Tibial artery (tissue), 4 donors: Measurements from ENCODE around the gene MDC1.
A peak's percentile ranks its signal among the peaks of the same experiment; 100 is the strongest.
"Not testable (repeated sequence)": the region's sequence is repeated elsewhere in the genome, so short reads cannot be mapped to it uniquely, and the experiment has no call there.

Source experiments
- DNase-seq, 2 donors: peaks; one replicate each; pipeline ENCODE4 v3.0.0-alpha.2; 2019
- H3K27ac ChIP-seq, 2 donors: fragments of 200-600 bp; sonication (generic) in 1 of 2; 1 replicate in 1 of 2; 2 replicates in 1 of 2; pipeline ENCODE4 v1.5.1; 2018 to 2019; ENCODE audit warnings: mild to moderate bottlenecking in 1 of 2
- H3K27me3 ChIP-seq, 2 donors: fragments of 200-600 bp; sonication (generic) in 1 of 2; one replicate each; pipeline versions ENCODE4 v1.5.1 to v1.6.0; 2016 to 2019
- H3K36me3 ChIP-seq, 3 donors: fragments of 200-600 bp; sonication (generic) in 2 of 3; one replicate each; pipeline ENCODE4 v1.5.1; 2016 to 2019; ENCODE audit warnings: mild to moderate bottlenecking in 2 of 3
- H3K4me1 ChIP-seq, 4 donors: fragments of 200-600 bp; sonication (generic) in 2 of 4; 1 replicate in 3 of 4; 2 replicates in 1 of 4; pipeline ENCODE4 v1.5.1; 2016 to 2019
- H3K4me3 ChIP-seq, 2 donors: fragments of 200-600 bp; sonication (generic) in 1 of 2; 1 replicate in 1 of 2; 2 replicates in 1 of 2; pipeline ENCODE4 v1.5.1; 2018 to 2019; ENCODE audit warnings: mild to moderate bottlenecking in 2 of 2
- H3K9me3 ChIP-seq, 3 donors: fragments of 200-600 bp; sonication (generic) in 1 of 3; one replicate each; pipeline ENCODE4 v1.5.1; 2016 to 2019
- intact Hi-C: fragments of 100-400 bp; cut with DNase I; formaldehyde crosslinking; loops from one replicate; pipeline ENCODE4 v1.15.0; 2023; ENCODE audit warnings: low total_unique reads
- TF ChIP-seq, protein P1 (sequence below), 2 experiments: fragments of 200-600 bp in 1 of 2; fragments of 450-650 bp in 1 of 2; IDR thresholded peaks; one replicate each; pipeline ENCODE4 v1.5.1; 2017 to 2019; ENCODE audit warnings: antibody characterized with exemption in 2 of 2, mild to moderate bottlenecking in 1 of 2, moderate library complexity in 1 of 2

The MDC1 gene

GRCh38 chr6:30719356-30719755, 2.3 kb upstream of the MDC1 start:
- peak overlapping the region; percentile 74 to 88 for H3K4me3 ChIP-seq
- TF ChIP-seq, protein P1, sequence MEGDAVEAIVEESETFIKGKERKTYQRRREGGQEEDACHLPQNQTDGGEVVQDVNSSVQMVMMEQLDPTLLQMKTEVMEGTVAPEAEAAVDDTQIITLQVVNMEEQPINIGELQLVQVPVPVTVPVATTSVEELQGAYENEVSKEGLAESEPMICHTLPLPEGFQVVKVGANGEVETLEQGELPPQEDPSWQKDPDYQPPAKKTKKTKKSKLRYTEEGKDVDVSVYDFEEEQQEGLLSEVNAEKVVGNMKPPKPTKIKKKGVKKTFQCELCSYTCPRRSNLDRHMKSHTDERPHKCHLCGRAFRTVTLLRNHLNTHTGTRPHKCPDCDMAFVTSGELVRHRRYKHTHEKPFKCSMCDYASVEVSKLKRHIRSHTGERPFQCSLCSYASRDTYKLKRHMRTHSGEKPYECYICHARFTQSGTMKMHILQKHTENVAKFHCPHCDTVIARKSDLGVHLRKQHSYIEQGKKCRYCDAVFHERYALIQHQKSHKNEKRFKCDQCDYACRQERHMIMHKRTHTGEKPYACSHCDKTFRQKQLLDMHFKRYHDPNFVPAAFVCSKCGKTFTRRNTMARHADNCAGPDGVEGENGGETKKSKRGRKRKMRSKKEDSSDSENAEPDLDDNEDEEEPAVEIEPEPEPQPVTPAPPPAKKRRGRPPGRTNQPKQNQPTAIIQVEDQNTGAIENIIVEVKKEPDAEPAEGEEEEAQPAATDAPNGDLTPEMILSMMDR (IDR thresholded peaks at IDR 0.05) = no peak
- intact Hi-C loops = no loop called here

GRCh38 chr6:30717845-30718720, 1.0 kb upstream of the MDC1 start:
- H3K4me3 ChIP-seq = peak overlapping the region; percentile 61 to 67
- TF ChIP-seq, protein P1 (IDR thresholded peaks at IDR 0.05) = peak in 1 of 2 experiments; percentile 2

More at GRCh38 chr6:30719356-30719755, 2.3 kb upstream of the MDC1 start:
- Histone ChIP-seq H3K9me3 (no peaks in the 10 kb centered on the region), H3K36me3 (peaks cover 16 to 27% (median 16%) of the 10 kb centered on the region in 3 donors), H3K27me3 (no peaks in the 10 kb centered on the region), H3K27ac (peak overlapping the region; percentile 74 to 88), H3K4me1 (peaks cover 0 to 49% (median 30%) of the 10 kb centered on the region in 4 donors)
- no peak for DNase-seq

DNA sequence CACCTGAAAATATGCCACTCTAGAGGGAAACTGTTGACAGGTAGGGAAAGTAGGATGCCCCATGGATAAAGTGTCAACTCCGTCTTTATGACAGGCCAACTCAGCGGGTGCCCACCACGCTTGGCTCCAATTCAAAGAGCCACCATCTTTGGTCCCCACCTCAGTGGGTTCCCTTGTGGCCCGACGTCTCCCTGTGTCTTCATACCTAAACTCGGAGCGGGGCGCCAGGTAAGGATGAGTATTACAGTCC, 277 bp downstream of the MDC1 start:
- H3K27me3 ChIP-seq = no peaks in the 10 kb centered on the region
- no peaks in the 10 kb centered on the region for H3K9me3 ChIP-seq
- H3K27ac ChIP-seq = peak overlapping the region; percentile 89 to 95
- H3K36me3 ChIP-seq = peaks cover 20 to 36% (median 25%) of the 10 kb centered on the region in 3 donors
- H3K4me1 ChIP-seq = peaks cover 0 to 27% (median 17%) of the 10 kb centered on the region in 4 donors
- peak overlapping the region; percentile 61 to 67 for H3K4me3 ChIP-seq
- intact Hi-C loops = loop anchor here (2.0 kb wide), 1 partner anchor 26 kb away; the partner anchor contains the start of gene NRM
- TF ChIP-seq, protein P1 (IDR thresholded peaks at IDR 0.05) = no peak
- no peak for DNase-seq

More at GRCh38 chr6:30717845-30718720, 1.0 kb upstream of the MDC1 start:
- DNase-seq, H3K27me3 ChIP-seq, H3K9me3 ChIP-seq: not testable (repeated sequence)
- intact Hi-C loops = loop anchor here (2.0 kb wide), 1 partner anchor 27 kb away; the partner anchor contains the start of gene NRM
- H3K4me1 ChIP-seq = peaks cover 0 to 40% (median 24%) of the 10 kb centered on the region in 4 donors
- peaks cover 14 to 27% (median 16%) of the 10 kb centered on the region in 3 donors for H3K36me3 ChIP-seq
- peak overlapping the region; percentile 89 to 95 for H3K27ac ChIP-seq

- no peak overlapping the region for H3K4me3 ChIP-seq
- peaks cover 0 to 19% (median 13%) of the 10 kb centered on the region in 4 donors for H3K4me1 ChIP-seq
- H3K9me3 ChIP-seq = no peaks in the 10 kb centered on the region
- DNase-seq = no peak
- TF ChIP-seq, protein P1 (IDR thresholded peaks at IDR 0.05) = no peak
- no peaks in the 10 kb centered on the region for H3K27me3 ChIP-seq
- H3K27ac ChIP-seq = no peak overlapping the region
- intact Hi-C loops = no loop called here
- peaks cover 38 to 61% (median 51%) of the 10 kb centered on the region in 3 donors for H3K36me3 ChIP-seq
These were observed 2.8 kb downstream of the MDC1 start for GRCh38 chr6:30714263-30714662.

GRCh38 chr6:30712441-30712945, 4.6 kb downstream of the MDC1 start:
- intact Hi-C loops = no loop called here

More at GRCh38 chr6:30712441-30712945, 4.6 kb downstream of the MDC1 start:
- H3K4me1 ChIP-seq = peaks cover 0 to 9% (median 5%) of the 10 kb centered on the region in 4 donors
- no peak overlapping the region for H3K27ac ChIP-seq
- H3K9me3 ChIP-seq = no peaks in the 10 kb centered on the region
- H3K36me3 ChIP-seq = peaks cover 46 to 79% (median 62%) of the 10 kb centered on the region in 3 donors
- H3K4me3 ChIP-seq = no peak overlapping the region
- DNase-seq = no peak
- TF ChIP-seq, protein P1 (IDR thresholded peaks at IDR 0.05) = no peak
- no peaks in the 10 kb centered on the region for H3K27me3 ChIP-seq
